ENCODE results near the gene GRIN2A. TPM values are rescaled to one million over a fixed set of nuclear protein-coding genes. Genes with fewer than 3 reads are reported as not detected.

GRIN2A gene
- total RNA-seq (2022; extraction: Qiagen RNA extraction): 0.01 to 0.15 TPM in 2 of 5 replicates, not detected in the others

GRCh38 chr16:10182222-10183053, at the start of gene GRIN2A:
Gene GRIN2A, minus strand, starts transcription at chr16:10182428. Its CDS starts 2,017 bp downstream, at chr16:10180411.

Other genes with a start within 250 kb of the GRIN2A start
- 9.6 to 10.9 TPM (median 10.1 TPM) in 5 replicates for gene ATF7IP2, start 203.6 kb upstream of the GRIN2A start, total RNA-seq (2022; extraction: Qiagen RNA extraction)

Data from A549 treated with AZD2906 at 1 μM for 4 hours (cell line).